ENCODE measurements around the gene LILRA6. TPM values are rescaled to one million over a fixed set of nuclear protein-coding genes. Genes with fewer than 3 reads are reported as not detected.

Gene LILRA6
- total and polyA plus RNA-seq, 2 of the 13 experiments (the other 11 are each of a cell fraction or from before 2014, with no cell fraction given) = not detected

GRCh38 chr19:54189145-54189734 is 53.4 kb downstream of the LILRA6 start, which contains the start of gene MBOAT7 (continued):
- TF ChIP-seq ZFP82 (CRISPR knock-in tag; IDR thresholded peaks at IDR 0.05; ENCODE audit: borderline replicate concordance) (no peak), PREB (CRISPR knock-in tag; IDR thresholded peaks at IDR 0.05) (no peak), MATR3 (CRISPR knock-in tag; IDR thresholded peaks at IDR 0.05) (no peak), ZNF510 (CRISPR knock-in tag; IDR thresholded peaks at IDR 0.05; ENCODE audit: low read depth) (0 out of 2 replicates have a peak, but pooled peaks have one; percentile 47), ZFAT (CRISPR knock-in tag; conservative IDR thresholded peaks at IDR 0.05) (no peak), ISL2 (CRISPR knock-in tag; IDR thresholded peaks at IDR 0.05) (peak; percentile 45; the same call in 1 of the 2 replicates), JDP2 (CRISPR knock-in tag; IDR thresholded peaks at IDR 0.05; ENCODE audit: borderline replicate concordance) (no peak), ZSCAN29 (CRISPR knock-in tag; conservative IDR thresholded peaks at IDR 0.05) (peak; percentile 80; the same call in 1 of the 2 replicates), CTCF (CRISPR knock-in tag; IDR thresholded peaks at IDR 0.05) (peak; percentile 68), WIZ (CRISPR knock-in tag; IDR thresholded peaks at IDR 0.05) (no peak), SCMH1 (CRISPR knock-in tag; IDR thresholded peaks at IDR 0.05; ENCODE audit: borderline replicate concordance) (no peak), TFDP1 (CRISPR knock-in tag; IDR thresholded peaks at IDR 0.05; ENCODE audit: borderline replicate concordance) (peak; percentile 63; the same call in 1 of the 2 replicates), MYC (CRISPR knock-in tag; IDR thresholded peaks at IDR 0.05; ENCODE audit: borderline replicate concordance) (peak; percentile 50), SNAPC5 (CRISPR knock-in tag; IDR thresholded peaks at IDR 0.05; ENCODE audit: borderline replicate concordance) (no peak), ARID5B (CRISPR knock-in tag; IDR thresholded peaks at IDR 0.05) (0 out of 2 replicates have a peak, but pooled peaks have one; percentile 22), ZNF414 (CRISPR knock-in tag; IDR thresholded peaks at IDR 0.05) (no peak; the same call in 1 of the 2 replicates), SRSF9 (IDR thresholded peaks at IDR 0.05; ENCODE audit: borderline replicate concordance, insufficient read depth, low read depth, low read length, poor library complexity, severe bottlenecking) (no peak), ZBTB44 (CRISPR knock-in tag; IDR thresholded peaks at IDR 0.05) (0 out of 2 replicates have a peak, but pooled peaks have one; percentile 64)

Measured in HepG2 (cell line).